H1 (cell line): ENCODE data around the gene AGBL1. TPM values are rescaled to one million over a fixed set of nuclear protein-coding genes. Genes with fewer than 3 reads are reported as not detected.

Experiments used
- CTCF ChIA-PET: fragments of 300-600 bp; sonication (Branson Sonifier 250); formaldehyde crosslinking; loops from one replicate; lab custom pipeline; 2021; ENCODE audit not compliant: partially characterized antibody; lab: Charles Lee
- POLR2A ChIA-PET: fragments of 300-600 bp; sonication (Branson Sonifier 250); formaldehyde crosslinking; loops from one replicate; lab custom pipeline; 2021; ENCODE audit warnings: inconsistent platforms; ENCODE audit not compliant: partially characterized antibody; lab: Charles Lee
- DNase-seq, 2 experiments: peaks; one replicate each; pipeline versions ENCODE4 v3.0.0 to v3.0.0-alpha.2; 2010 to 2022; ENCODE audit warnings: low spot score in 2 of 2, low read depth in 1 of 2, mixed read lengths in 1 of 2
- FAIRE-seq: peaks from 2 replicates; lab custom pipeline; 2011; peaks lifted over from hg19 to GRCh38; lab: Jason Lieb, UNC
- H2AFZ ChIP-seq: 2 replicates; pipeline ENCODE4 v1.8.1; 2012; ENCODE audit warnings: low read length, inconsistent platforms
- H2AK5ac ChIP-seq: 2 replicates; pipeline ENCODE4 v1.6.1; 2013; ENCODE audit warnings: low read depth, low read length
- H2BK120ac ChIP-seq: replicated peaks from 2 replicates; pipeline ENCODE3; 2013; ENCODE audit warnings: low read depth, low read length, inconsistent platforms
- H2BK12ac ChIP-seq: 2 replicates; pipeline ENCODE4 v1.6.1; 2013; ENCODE audit warnings: low read depth, low read length
- H2BK15ac ChIP-seq: 2 replicates; pipeline ENCODE4 v1.6.1; 2013; ENCODE audit warnings: low read length
- H2BK20ac ChIP-seq: 2 replicates; pipeline ENCODE4 v1.6.1; 2013; ENCODE audit warnings: low read length
- H2BK5ac ChIP-seq: 2 replicates; pipeline ENCODE4 v1.6.1; 2013; ENCODE audit warnings: low read depth, low read length
- H3K14ac ChIP-seq: 2 replicates; pipeline ENCODE4 v1.6.1; 2013; ENCODE audit warnings: inconsistent platforms; ENCODE audit not compliant: insufficient read length
- H3K18ac ChIP-seq: 2 replicates; pipeline ENCODE4 v1.6.1; 2013; ENCODE audit warnings: low read length; ENCODE audit errors: extremely low read depth
- H3K23ac ChIP-seq: 2 replicates; pipeline ENCODE4 v1.6.1; 2013; ENCODE audit warnings: inconsistent platforms; ENCODE audit not compliant: insufficient read length
- H3K23me2 ChIP-seq: 2 replicates; pipeline ENCODE4 v1.6.1; 2013; ENCODE audit warnings: low read depth, low read length
- H3K27ac ChIP-seq: 2 replicates; pipeline ENCODE4 v1.6.1; 2011; ENCODE audit warnings: low read depth, low read length, inconsistent platforms
- H3K27me3 ChIP-seq, 4 experiments: replicated peaks in 1 of 4; 1 replicate in 1 of 4; 2 replicates in 3 of 4; pipeline versions ENCODE4 v1.6.1 to v1.8.1; 2011 to 2013; ENCODE audit warnings: low read length in 3 of 4, mild to moderate bottlenecking in 3 of 4, inconsistent platforms in 2 of 4, mixed read lengths in 2 of 4, moderate library complexity in 1 of 4; ENCODE audit not compliant: control insufficient read depth in 3 of 4, insufficient read depth in 3 of 4; ENCODE audit errors: extremely low read depth in 1 of 4
- H3K36me3 ChIP-seq, 4 experiments: 2 replicates each; pipeline versions ENCODE4 v1.6.1 to v1.8.1; 2011 to 2013; ENCODE audit warnings: mild to moderate bottlenecking in 4 of 4, low read length in 3 of 4, moderate library complexity in 2 of 4, control low read depth in 1 of 4, inconsistent platforms in 1 of 4; ENCODE audit not compliant: insufficient read depth in 4 of 4, control insufficient read depth in 2 of 4
- H3K4ac ChIP-seq: replicated peaks from 2 replicates; pipeline ENCODE3; 2013; ENCODE audit warnings: low read length, low read depth, mixed read lengths, inconsistent platforms; ENCODE audit not compliant: insufficient read length
- H3K4me1 ChIP-seq, 4 experiments: replicated peaks in 1 of 4; 1 replicate in 1 of 4; 2 replicates in 3 of 4; pipeline versions ENCODE4 v1.6.1 to v1.8.1; 2011 to 2013; ENCODE audit warnings: low read length in 3 of 4, inconsistent platforms in 2 of 4, mixed read lengths in 1 of 4; ENCODE audit not compliant: insufficient read depth in 4 of 4, control insufficient read depth in 3 of 4
- H3K4me2 ChIP-seq, 2 experiments: 2 replicates each; pipeline versions ENCODE4 v1.6.1 to v1.8.1; 2011 to 2013; ENCODE audit warnings: low read depth in 2 of 2, low read length in 2 of 2, control low read depth in 1 of 2, inconsistent platforms in 1 of 2, mild to moderate bottlenecking in 1 of 2; ENCODE audit not compliant: insufficient read depth in 1 of 2
- H3K4me3 ChIP-seq, 4 experiments: fragments of 200-600, 300-600 bp in 1 of 4; sonication (generic), shearing (Covaris generic), sonication (Bioruptor Twin) in 1 of 4; 2 replicates each; pipeline versions ENCODE4 v1.5.1 to v1.8.1; 2011 to 2016; ENCODE audit warnings: low read length in 4 of 4, low read depth in 3 of 4, control low read depth in 2 of 4, inconsistent platforms in 2 of 4, mild to moderate bottlenecking in 2 of 4, mixed read lengths in 1 of 4, moderate library complexity in 1 of 4; ENCODE audit not compliant: insufficient read depth in 2 of 4; ENCODE audit errors: extremely low read depth in 1 of 4
- H3K56ac ChIP-seq: replicated peaks from 2 replicates; pipeline ENCODE3; 2013; ENCODE audit warnings: low read depth, mild to moderate bottlenecking, mixed read lengths, low read length, inconsistent platforms; ENCODE audit not compliant: insufficient read length
- H3K79me1 ChIP-seq: 2 replicates; pipeline ENCODE4 v1.6.1; 2013; ENCODE audit warnings: low read depth, low read length, control low read depth
- H3K79me2 ChIP-seq, 2 experiments: 2 replicates each; pipeline versions ENCODE4 v1.6.1 to v1.8.1; 2012 to 2013; ENCODE audit warnings: low read length in 2 of 2, mild to moderate bottlenecking in 2 of 2, inconsistent platforms in 1 of 2; ENCODE audit not compliant: insufficient read depth in 2 of 2, control insufficient read depth in 1 of 2
- H3K9ac ChIP-seq, 4 experiments: replicated peaks in 1 of 4; 1 replicate in 1 of 4; 2 replicates in 3 of 4; pipeline versions ENCODE4 v1.6.1 to v1.8.1; 2011 to 2013; ENCODE audit warnings: low read depth in 3 of 4, low read length in 3 of 4, control low read depth in 2 of 4, mild to moderate bottlenecking in 2 of 4, moderate library complexity in 2 of 4, inconsistent platforms in 1 of 4; ENCODE audit errors: extremely low read depth in 1 of 4
- H3K9me3 ChIP-seq, 2 experiments: 2 replicates each; pipeline versions ENCODE4 v1.6.1 to v1.8.1; 2012 to 2013; ENCODE audit warnings: mild to moderate bottlenecking in 2 of 2, moderate library complexity in 2 of 2, control low read depth in 1 of 2, inconsistent platforms in 1 of 2, low read depth in 1 of 2, low read length in 1 of 2, mixed read lengths in 1 of 2; ENCODE audit not compliant: insufficient read depth in 2 of 2
- H4K20me1 ChIP-seq, 2 experiments: replicated peaks in 1 of 2; 2 replicates each; pipeline versions ENCODE3 to v1.8.1; 2011 to 2013; ENCODE audit warnings: inconsistent platforms in 2 of 2, low read length in 2 of 2, mild to moderate bottlenecking in 1 of 2; ENCODE audit not compliant: insufficient read depth in 2 of 2, control insufficient read depth in 1 of 2
- H4K5ac ChIP-seq: 2 replicates; pipeline ENCODE4 v1.6.1; 2013; ENCODE audit warnings: low read length, low read depth, mixed read lengths, inconsistent platforms; ENCODE audit not compliant: insufficient read length
- H4K8ac ChIP-seq: 2 replicates; pipeline ENCODE4 v1.8.0; 2013; ENCODE audit warnings: mild to moderate bottlenecking, moderate library complexity, low read length, inconsistent platforms; ENCODE audit not compliant: insufficient read depth; ENCODE audit errors: extremely low read depth
- H4K91ac ChIP-seq: replicated peaks from 2 replicates; pipeline ENCODE3; 2013; ENCODE audit warnings: low read length, mixed read lengths, inconsistent platforms; ENCODE audit not compliant: insufficient read length
- ATF2 ChIP-seq: IDR thresholded peaks from 2 replicates; pipeline ENCODE4 v1.6.1; 2012; ENCODE audit warnings: low read length, inconsistent platforms
- BCL11A ChIP-seq, 2 experiments: IDR thresholded peaks; one replicate each; pipeline ENCODE4 v1.6.1; 2011; ENCODE audit warnings: low read depth in 2 of 2, low read length in 2 of 2, mild to moderate bottlenecking in 2 of 2
- GABPA ChIP-seq: IDR thresholded peaks from 2 replicates; pipeline ENCODE4 v1.6.1; 2011; ENCODE audit warnings: mild to moderate bottlenecking, low read length, moderate library complexity, borderline replicate concordance; ENCODE audit not compliant: insufficient read depth
- JUND ChIP-seq: IDR thresholded peaks from 2 replicates; pipeline ENCODE4 v1.6.1; 2011; ENCODE audit warnings: mild to moderate bottlenecking, improper control_type of control experiment, low read length
- MAX ChIP-seq: IDR thresholded peaks from 2 replicates; pipeline ENCODE4 v1.6.1; 2012; ENCODE audit warnings: inconsistent platforms
- NANOG ChIP-seq: IDR thresholded peaks from 2 replicates; pipeline ENCODE4 v1.6.1; 2011; ENCODE audit warnings: low read length, low read depth, mild to moderate bottlenecking, inconsistent platforms; ENCODE audit not compliant: insufficient read depth, poor library complexity, severe bottlenecking
- NRF1 ChIP-seq: IDR thresholded peaks from 2 replicates; pipeline ENCODE4 v1.6.1; 2011; ENCODE audit warnings: mild to moderate bottlenecking, low read depth, low read length, improper control_type of control experiment
- RXRA ChIP-seq: IDR thresholded peaks from 2 replicates; pipeline ENCODE4 v1.6.1; 2011; ENCODE audit warnings: low read depth, mild to moderate bottlenecking, low read length, moderate library complexity; ENCODE audit not compliant: insufficient read depth
- SAP30 ChIP-seq: fragments of 300-600 bp; sonication (generic); IDR thresholded peaks from 2 replicates; pipeline ENCODE4 v1.7.1; 2012; ENCODE audit warnings: low read length, moderate library complexity, mild to moderate bottlenecking, inconsistent platforms; ENCODE audit not compliant: insufficient read depth, insufficient replicate concordance
- SP1 ChIP-seq: IDR thresholded peaks from 2 replicates; pipeline ENCODE4 v1.6.1; 2011; ENCODE audit warnings: low read depth, low read length
- SP2 ChIP-seq: IDR thresholded peaks from 2 replicates; pipeline ENCODE4 v1.6.1; 2012; ENCODE audit warnings: mild to moderate bottlenecking, low read length, inconsistent platforms
- SUZ12 ChIP-seq: fragments of 200-600 bp; sonication (generic); IDR thresholded peaks from 2 replicates; pipeline ENCODE4 v1.6.1; 2012; ENCODE audit warnings: mild to moderate bottlenecking, inconsistent platforms, low read length, moderate library complexity, mixed read lengths
- ZNF274 ChIP-seq: IDR thresholded peaks from 2 replicates; pipeline ENCODE4 v1.7.0; 2012; ENCODE audit warnings: low read length, borderline replicate concordance; ENCODE audit errors: extremely low read depth
- polyA plus RNA-seq, 7 experiments: library from polyadenylated mRNA; depleted of rRNA in 3 of 7; stranded (reverse) in 5 of 7; unstranded in 2 of 7; fragments of >200 nt in 5 of 7; fragments of 200-250 nt in 2 of 7; gene quantifications; 1 replicate in 5 of 7; 2 replicates in 1 of 7; 4 replicates in 1 of 7; pipeline versions ENCODE4 v1.2.1 to v1.2.3, GENCODE V29; 2011 to 2013; ENCODE audit warnings: missing spikeins in 2 of 7, mixed read lengths in 2 of 7
- total RNA-seq: library from RNA; stranded (reverse); fragmentation: NEBNext Ultra II Directional; extraction: Animal tissue kit (Norgen Biotek cat#: 25700); gene quantifications from 2 replicates; pipeline ENCODE4 v1.2.1, GENCODE V29; 2021

Gene AGBL1
- total and polyA plus RNA-seq, 2 of the 8 experiments (the other 6 are each of a cell fraction or from before 2014, with no cell fraction given): not detected

- H3K4me2 ChIP-seq: no peak overlapping the region
- H3K4me3 ChIP-seq: no peak overlapping the region
- H4K91ac ChIP-seq: no peak overlapping the region
- no peaks in the 10 kb centered on the region for H3K9me3 ChIP-seq
- H2BK15ac ChIP-seq: no peak overlapping the region
- POLR2A ChIA-PET: no interaction called here
- no peak overlapping the region for H2AFZ ChIP-seq
- no peak overlapping the region for H2BK12ac ChIP-seq
- no peaks in the 10 kb centered on the region for H3K23me2 ChIP-seq
- no peak overlapping the region for H3K14ac ChIP-seq
- no peaks in the 10 kb centered on the region for H3K27me3 ChIP-seq
- H2BK5ac ChIP-seq: no peak overlapping the region
- H4K20me1 ChIP-seq: no peaks in the 10 kb centered on the region
- H3K18ac ChIP-seq: no peak overlapping the region
- H3K23ac ChIP-seq: no peak overlapping the region
- no peak overlapping the region for H3K27ac ChIP-seq
- no peak overlapping the region for H2BK120ac ChIP-seq
- H3K36me3 ChIP-seq: no peaks in the 10 kb centered on the region
- FAIRE-seq: no peak
- H2AK5ac ChIP-seq: no peak overlapping the region
- no peak for DNase-seq
- no peak overlapping the region for H3K9ac ChIP-seq
- H3K4ac ChIP-seq: no peak overlapping the region
- no peak overlapping the region for H3K56ac ChIP-seq
- H3K4me1 ChIP-seq: no peaks in the 10 kb centered on the region
- CTCF ChIA-PET: interaction anchor here (0.7 to 2.3 kb wide), 6 partner anchors 12 to 663 kb away, joined by 3 to 11 read pairs (median 3); no protein-coding TSS in a partner anchor
- no peak overlapping the region for H4K5ac ChIP-seq
- H3K79me2 ChIP-seq: no peaks in the 10 kb centered on the region
- H3K79me1 ChIP-seq: no peaks in the 10 kb centered on the region
- H2BK20ac ChIP-seq: no peak overlapping the region
- H4K8ac ChIP-seq: no peak overlapping the region
- TF ChIP-seq SUZ12: no peak
- no peak for TF ChIP-seq SP2
- no peak for TF ChIP-seq SAP30
- no peak for TF ChIP-seq BCL11A (IDR thresholded peaks at IDR 0.05; ENCODE audit: low read depth in 2 of 2, low read length in 2 of 2)
- no peak for TF ChIP-seq NANOG
- no peak for TF ChIP-seq JUND
- TF ChIP-seq SP1: no peak
- TF ChIP-seq RXRA: no peak
- TF ChIP-seq MAX: no peak
- TF ChIP-seq ATF2: no peak
- no peak for TF ChIP-seq GABPA
- no peak for TF ChIP-seq ZNF274
- no peak for TF ChIP-seq NRF1
These were observed 646.0 kb downstream of the AGBL1 start for GRCh38 chr15:86725628-86726027.
